HL-60 (cell line): ENCODE results near the gene CDH7.

ENCODE experiments used
- CTCF ChIP-seq: IDR thresholded peaks from one replicate; pipeline ENCODE4 v1.5.1; 2011; ENCODE audit warnings: low read length, control low read depth, inconsistent platforms; ENCODE audit not compliant: insufficient read depth
- POLR2AphosphoS5 ChIP-seq: IDR thresholded peaks from 2 replicates; pipeline ENCODE4 v1.6.1; 2012; ENCODE audit warnings: low read depth
- SPI1 ChIP-seq: IDR thresholded peaks from 2 replicates; pipeline ENCODE4 v1.6.1; 2012; ENCODE audit warnings: low read depth, mild to moderate bottlenecking, borderline replicate concordance

DNA sequence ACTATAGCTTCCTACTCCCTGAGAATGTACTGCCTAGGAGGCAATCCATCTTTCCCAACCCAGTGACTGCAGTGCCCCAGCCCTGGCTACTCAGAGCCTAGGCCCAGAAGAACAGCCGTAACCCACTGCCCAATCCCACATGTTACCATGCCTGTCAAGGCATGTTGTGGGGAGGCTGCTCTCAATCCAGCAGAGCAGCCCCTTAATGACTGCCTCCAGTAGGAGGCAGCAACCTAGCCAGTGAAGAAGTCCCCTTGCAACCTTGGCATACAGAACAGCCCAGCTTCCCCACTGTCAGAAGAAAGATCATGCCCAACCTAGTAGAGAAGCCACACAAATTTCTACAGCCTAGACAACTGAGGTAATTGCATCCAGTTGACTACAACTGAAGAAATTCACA, 44.2 kb upstream of the CDH7 start:
- TF ChIP-seq CTCF (no peak), POLR2AphosphoS5 (no peak), SPI1 (no peak)
